Measurements from ENCODE around the gene WNT9B.

Gene WNT9B

GRCh38 chr17:46811978-46812583 lies 39.3 kb upstream of the WNT9B start:
- CTCF ChIA-PET = interaction anchor here (1.4 kb wide), 1 partner anchor 27 kb away, joined by 3 read pairs; no protein-coding TSS in a partner anchor
- no peak for TF ChIP-seq CTCF (IDR thresholded peaks at IDR 0.05; ENCODE audit: control extremely low read depth, extremely low read depth, low read depth, missing control alignments)
- no peak for DNase-seq (ENCODE audit: extremely low spot score)
- POLR2A ChIA-PET = no interaction called here

- POLR2A ChIA-PET = no interaction called here
- CTCF ChIA-PET = interaction anchor here (1.4 kb wide), 1 partner anchor 26 kb away, joined by 3 read pairs; no protein-coding TSS in a partner anchor
- TF ChIP-seq CTCF (IDR thresholded peaks at IDR 0.05; ENCODE audit: control extremely low read depth, extremely low read depth, low read depth, missing control alignments) = no peak
- no peak for DNase-seq (ENCODE audit: extremely low spot score)
These were observed 38.6 kb upstream of the WNT9B start for GRCh38 chr17:46812624-46813318.

GRCh38 chr17:46813920-46814319 lies 37.5 kb upstream of the WNT9B start:
- CTCF ChIA-PET = no interaction called here
- POLR2A ChIA-PET = no interaction called here
- DNase-seq (ENCODE audit: extremely low spot score) = no peak
- no peak for TF ChIP-seq CTCF (IDR thresholded peaks at IDR 0.05; ENCODE audit: control extremely low read depth, extremely low read depth, low read depth, missing control alignments)

GRCh38 chr17:46814446-46814845 lies 36.9 kb upstream of the WNT9B start:
- no peak for TF ChIP-seq CTCF (IDR thresholded peaks at IDR 0.05; ENCODE audit: control extremely low read depth, extremely low read depth, low read depth, missing control alignments)
- CTCF ChIA-PET = interaction anchor here (1.8 kb wide), 1 partner anchor 21 kb away, joined by 5 read pairs; no protein-coding TSS in a partner anchor
- POLR2A ChIA-PET = no interaction called here
- DNase-seq (ENCODE audit: extremely low spot score) = no peak

GRCh38 chr17:46815474-46816353 lies 35.7 kb upstream of the WNT9B start:
- POLR2A ChIA-PET = no interaction called here
- CTCF ChIA-PET = interaction anchor here (0.9 to 1.8 kb wide), 2 partner anchors 20 to 26 kb away, joined by 4 to 5 read pairs; no protein-coding TSS in a partner anchor
- no peak for TF ChIP-seq CTCF (IDR thresholded peaks at IDR 0.05; ENCODE audit: control extremely low read depth, extremely low read depth, low read depth, missing control alignments)
- no peak for DNase-seq (ENCODE audit: extremely low spot score)

GRCh38 chr17:46817151-46817900 lies 34.1 kb upstream of the WNT9B start:
- no peak for TF ChIP-seq CTCF (IDR thresholded peaks at IDR 0.05; ENCODE audit: control extremely low read depth, extremely low read depth, low read depth, missing control alignments)
- ChIA-PET POLR2A (no interaction called here), CTCF (no interaction called here)
- DNase-seq (ENCODE audit: extremely low spot score) = no peak

Measured in GM10248 (cell line).